Measurements from ENCODE around the gene SOX10. TPM values are rescaled to one million over a fixed set of nuclear protein-coding genes. Genes with fewer than 3 reads are reported as not detected.

Gene SOX10
- total and polyA plus RNA-seq, 7 experiments from 2014 or later = not detected

GRCh38 chr22:38012604-38013072, 28.3 kb upstream of the SOX10 start:
- no peaks in the 10 kb centered on the region for H3K36me3 ChIP-seq (ENCODE audit: control insufficient read depth in 2 of 3, insufficient read depth in 3 of 3, low read length in 3 of 3)
- H3K9me3 ChIP-seq (ENCODE audit: control insufficient read depth in 2 of 3, low read length in 3 of 3) = no peaks in the 10 kb centered on the region
- no peaks in the 10 kb centered on the region for H3K27me3 Mint-ChIP-seq
- peaks cover 0 to 11% (median 0%) of the 10 kb centered on the region in 7 donors for H3K4me1 Mint-ChIP-seq
- H3K4me3 Mint-ChIP-seq = no peak overlapping the region
- DNase-seq = no peak
- no peak overlapping the region for H3K27ac Mint-ChIP-seq
- H3K9me3 Mint-ChIP-seq = no peaks in the 10 kb centered on the region
- no peaks in the 10 kb centered on the region for H3K27me3 ChIP-seq (ENCODE audit: control insufficient read depth in 2 of 2, insufficient read depth in 2 of 2, low read length in 2 of 2)
- no peak overlapping the region for H3K27ac ChIP-seq (ENCODE audit: low read depth, low read length)
- ChIA-PET POLR2A (no interaction called here), CTCF (no interaction called here)
- peaks cover 0 to 13% of the 10 kb centered on the region in 2 donors for H3K4me1 ChIP-seq (ENCODE audit: control insufficient read depth in 2 of 2, insufficient read depth in 2 of 2, low read length in 2 of 2)
- H3K36me3 Mint-ChIP-seq = no peaks in the 10 kb centered on the region
- intact Hi-C loops (cut with micrococcal nuclease) = no loop called here
- ATAC-seq = no peak
- no peak overlapping the region for H3K4me3 ChIP-seq (ENCODE audit: low read length)

- H3K36me3 ChIP-seq (ENCODE audit: control insufficient read depth in 2 of 3, insufficient read depth in 3 of 3, low read length in 3 of 3) = no peaks in the 10 kb centered on the region
- H3K4me1 ChIP-seq (ENCODE audit: control insufficient read depth in 2 of 2, insufficient read depth in 2 of 2, low read length in 2 of 2) = peaks cover 0 to 19% of the 10 kb centered on the region in 2 donors
- H3K27me3 Mint-ChIP-seq = no peaks in the 10 kb centered on the region
- H3K27ac ChIP-seq (ENCODE audit: low read depth, low read length) = no peak overlapping the region
- H3K36me3 Mint-ChIP-seq = peaks cover 0 to under 1% (median 0%) of the 10 kb centered on the region in 5 donors
- H3K4me3 ChIP-seq (ENCODE audit: low read length) = no peak overlapping the region
- peak overlapping the region in 3 of 9 donors; percentile 36 to 90 (median 69) for H3K27ac Mint-ChIP-seq
- ChIA-PET POLR2A (no interaction called here), CTCF (no interaction called here)
- DNase-seq (no peak), ATAC-seq (peak; percentile 44)
- no peaks in the 10 kb centered on the region for H3K27me3 ChIP-seq (ENCODE audit: control insufficient read depth in 2 of 2, insufficient read depth in 2 of 2, low read length in 2 of 2)
- H3K4me1 Mint-ChIP-seq = peaks cover 0 to 11% (median 0%) of the 10 kb centered on the region in 7 donors
- intact Hi-C loops (cut with micrococcal nuclease) = no loop called here
- H3K4me3 Mint-ChIP-seq = no peak overlapping the region
- H3K9me3 ChIP-seq (ENCODE audit: control insufficient read depth in 2 of 3, low read length in 3 of 3) = no peaks in the 10 kb centered on the region
- H3K9me3 Mint-ChIP-seq = no peaks in the 10 kb centered on the region
Measured at GRCh38 chr22:38009000-38009806, 24.8 kb upstream of the SOX10 start.

DNA sequence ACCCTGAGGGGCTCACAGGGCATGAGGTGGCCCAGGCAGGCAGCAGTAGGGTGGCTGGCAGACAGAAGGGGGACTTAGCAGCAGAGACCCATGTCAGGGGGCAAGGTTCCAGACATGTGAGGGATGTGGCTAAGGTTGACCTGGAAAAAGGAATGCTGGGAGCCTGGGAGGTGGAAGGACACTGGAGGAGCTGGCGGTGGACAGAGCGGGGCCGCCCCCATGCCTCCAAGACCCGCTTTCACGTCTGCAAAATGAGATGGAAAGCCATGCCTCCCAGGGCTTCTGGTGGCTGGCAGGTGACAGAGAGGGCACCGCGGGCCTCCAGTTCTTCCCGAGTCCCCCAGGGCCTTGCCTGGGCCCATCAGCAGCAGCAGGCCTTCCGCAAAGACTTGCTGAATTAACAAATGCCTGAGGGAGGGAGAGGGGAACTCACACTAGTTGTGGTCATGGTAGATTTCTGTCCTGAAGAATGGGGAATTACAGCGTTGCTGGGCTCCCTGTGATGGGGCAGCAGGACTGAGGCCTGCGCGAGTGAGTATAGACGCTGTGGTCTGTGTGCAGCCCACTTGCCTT, 23.1 kb upstream of the SOX10 start:
- DNase-seq (no peak), ATAC-seq (no peak)
- Mint-ChIP-seq H3K9me3 (no peaks in the 10 kb centered on the region), H3K27me3 (no peaks in the 10 kb centered on the region), H3K36me3 (peaks cover 0 to 4% (median 0%) of the 10 kb centered on the region in 5 donors), H3K4me3 (no peak overlapping the region), H3K4me1 (peaks cover 0 to 11% (median 0%) of the 10 kb centered on the region in 7 donors), H3K27ac (no peak overlapping the region)
- H3K9me3 ChIP-seq (ENCODE audit: control insufficient read depth in 2 of 3, low read length in 3 of 3) = no peaks in the 10 kb centered on the region
- no peak overlapping the region for H3K27ac ChIP-seq (ENCODE audit: low read depth, low read length)
- no peaks in the 10 kb centered on the region for H3K27me3 ChIP-seq (ENCODE audit: control insufficient read depth in 2 of 2, insufficient read depth in 2 of 2, low read length in 2 of 2)
- H3K36me3 ChIP-seq (ENCODE audit: control insufficient read depth in 2 of 3, insufficient read depth in 3 of 3, low read length in 3 of 3) = no peaks in the 10 kb centered on the region
- POLR2A ChIA-PET = no interaction called here
- H3K4me1 ChIP-seq (ENCODE audit: control insufficient read depth in 2 of 2, insufficient read depth in 2 of 2, low read length in 2 of 2) = peaks cover 0 to 19% of the 10 kb centered on the region in 2 donors
- CTCF ChIA-PET = no interaction called here
- intact Hi-C loops (cut with micrococcal nuclease) = no loop called here
- H3K4me3 ChIP-seq (ENCODE audit: low read length) = no peak overlapping the region

- Histone ChIP-seq H3K9me3 (ENCODE audit: control insufficient read depth in 2 of 3, low read length in 3 of 3) (no peaks in the 10 kb centered on the region), H3K27me3 (ENCODE audit: control insufficient read depth in 2 of 2, insufficient read depth in 2 of 2, low read length in 2 of 2) (no peaks in the 10 kb centered on the region), H3K36me3 (ENCODE audit: control insufficient read depth in 2 of 3, insufficient read depth in 3 of 3, low read length in 3 of 3) (no peaks in the 10 kb centered on the region), H3K4me1 (ENCODE audit: control insufficient read depth in 2 of 2, insufficient read depth in 2 of 2, low read length in 2 of 2) (peaks cover 0 to 19% of the 10 kb centered on the region in 2 donors), H3K4me3 (ENCODE audit: low read length) (no peak overlapping the region), H3K27ac (ENCODE audit: low read depth, low read length) (no peak overlapping the region)
- peaks cover 0 to 4% (median 0%) of the 10 kb centered on the region in 5 donors for H3K36me3 Mint-ChIP-seq
- peaks cover 0 to 11% (median 0%) of the 10 kb centered on the region in 7 donors for H3K4me1 Mint-ChIP-seq
- DNase-seq (no peak), ATAC-seq (no peak)
- no peaks in the 10 kb centered on the region for H3K9me3 Mint-ChIP-seq
- ChIA-PET POLR2A (no interaction called here), CTCF (no interaction called here)
- H3K27ac Mint-ChIP-seq = no peak overlapping the region
- H3K27me3 Mint-ChIP-seq = no peaks in the 10 kb centered on the region
- H3K4me3 Mint-ChIP-seq = no peak overlapping the region
- intact Hi-C loops (cut with micrococcal nuclease) = no loop called here
Measured at GRCh38 chr22:38006906-38007305, 22.6 kb upstream of the SOX10 start.

DNA sequence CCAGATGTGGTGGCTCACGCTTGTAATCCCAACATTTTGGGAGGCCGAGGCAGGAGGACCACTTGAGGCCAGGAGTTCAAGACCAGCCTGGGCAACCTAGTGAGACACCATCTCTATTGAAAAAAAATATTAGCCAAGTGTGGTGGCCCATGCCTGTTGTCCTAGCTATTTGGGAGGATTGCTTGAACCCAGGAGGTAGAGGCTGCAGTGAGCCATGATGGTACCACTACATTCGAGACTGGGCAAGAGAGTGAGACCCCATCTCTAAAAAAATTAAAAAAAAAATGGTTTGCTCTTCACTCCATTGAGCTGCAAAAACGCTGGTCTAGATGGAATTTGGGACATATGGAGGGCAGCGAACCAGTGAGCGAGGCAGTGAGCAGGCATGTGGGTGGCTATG, 21.6 kb upstream of the SOX10 start:
- H3K9me3 ChIP-seq (ENCODE audit: control insufficient read depth in 2 of 3, low read length in 3 of 3) = no peaks in the 10 kb centered on the region
- Mint-ChIP-seq H3K4me1 (peaks cover 0 to 11% (median 0%) of the 10 kb centered on the region in 7 donors), H3K27ac (no peak overlapping the region), H3K9me3 (no peaks in the 10 kb centered on the region), H3K36me3 (peaks cover 0 to 8% (median 0%) of the 10 kb centered on the region in 5 donors), H3K27me3 (no peaks in the 10 kb centered on the region), H3K4me3 (no peak overlapping the region)
- H3K4me3 ChIP-seq (ENCODE audit: low read length) = no peak overlapping the region
- CTCF ChIA-PET = no interaction called here
- intact Hi-C loops (cut with micrococcal nuclease) = no loop called here
- no peaks in the 10 kb centered on the region for H3K36me3 ChIP-seq (ENCODE audit: control insufficient read depth in 2 of 3, insufficient read depth in 3 of 3, low read length in 3 of 3)
- H3K4me1 ChIP-seq (ENCODE audit: control insufficient read depth in 2 of 2, insufficient read depth in 2 of 2, low read length in 2 of 2) = peaks cover 0 to 19% of the 10 kb centered on the region in 2 donors
- DNase-seq = no peak
- POLR2A ChIA-PET = no interaction called here
- H3K27ac ChIP-seq (ENCODE audit: low read depth, low read length) = no peak overlapping the region
- no peaks in the 10 kb centered on the region for H3K27me3 ChIP-seq (ENCODE audit: control insufficient read depth in 2 of 2, insufficient read depth in 2 of 2, low read length in 2 of 2)
- no peak for ATAC-seq

DNA sequence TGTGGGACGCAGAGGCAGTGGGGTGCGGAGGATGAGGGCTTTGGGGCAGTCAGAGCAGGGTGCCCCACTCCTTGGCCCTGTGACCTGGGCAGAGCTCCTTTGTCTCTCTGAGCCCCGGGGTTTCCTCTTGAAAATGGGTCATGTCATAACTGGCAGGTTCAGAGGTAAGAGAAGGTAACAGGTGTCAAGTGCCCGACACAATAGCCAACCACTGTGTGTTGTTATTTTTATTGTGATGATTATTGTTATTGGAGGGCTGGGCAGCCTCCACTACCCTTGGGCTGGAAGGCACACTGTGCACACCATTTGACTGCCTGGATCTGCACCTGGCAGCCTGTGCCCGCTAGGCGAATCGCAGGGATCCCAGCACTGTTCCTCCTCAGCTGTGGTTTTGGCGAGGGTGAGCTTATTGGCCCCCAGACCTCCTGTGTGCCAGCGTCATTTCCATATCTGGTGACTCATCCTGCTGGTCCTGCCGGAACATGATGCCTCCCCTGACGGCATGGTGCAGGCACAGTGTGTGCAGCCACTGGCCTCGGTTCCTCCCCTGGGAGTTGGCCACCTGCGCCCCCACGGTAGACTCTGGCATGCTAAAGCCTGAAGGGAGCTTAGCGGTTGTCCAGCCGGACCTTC, 15.4 kb upstream of the SOX10 start:
- no peak for DNase-seq
- H3K27me3 ChIP-seq (ENCODE audit: control insufficient read depth in 2 of 2, insufficient read depth in 2 of 2, low read length in 2 of 2) = no peaks in the 10 kb centered on the region
- ChIA-PET POLR2A (no interaction called here), CTCF (no interaction called here)
- H3K4me1 ChIP-seq (ENCODE audit: control insufficient read depth in 2 of 2, insufficient read depth in 2 of 2, low read length in 2 of 2) = peaks cover 0 to 36% of the 10 kb centered on the region in 2 donors
- ATAC-seq = peak; percentile 57
- no peak overlapping the region for H3K27ac ChIP-seq (ENCODE audit: low read depth, low read length)
- peaks cover 0 to 26% (median 0%) of the 10 kb centered on the region in 7 donors for H3K4me1 Mint-ChIP-seq
- no peak overlapping the region for H3K4me3 ChIP-seq (ENCODE audit: low read length)
- H3K36me3 Mint-ChIP-seq = peaks cover 0 to 8% (median 0%) of the 10 kb centered on the region in 5 donors
- no peaks in the 10 kb centered on the region for H3K9me3 Mint-ChIP-seq
- H3K27me3 Mint-ChIP-seq = no peaks in the 10 kb centered on the region
- intact Hi-C loops (cut with micrococcal nuclease) = no loop called here
- H3K27ac Mint-ChIP-seq = no peak overlapping the region
- H3K4me3 Mint-ChIP-seq = no peak overlapping the region
- H3K9me3 ChIP-seq (ENCODE audit: control insufficient read depth in 2 of 3, low read length in 3 of 3) = no peaks in the 10 kb centered on the region
- H3K36me3 ChIP-seq (ENCODE audit: control insufficient read depth in 2 of 3, insufficient read depth in 3 of 3, low read length in 3 of 3) = no peaks in the 10 kb centered on the region
